COLO668 (cell line): ENCODE measurements around the gene CEP152.

Experiments used
- DNase-seq: peaks from one replicate; lab custom pipeline; 2025; ENCODE audit not compliant: unreplicated experiment; lab: John Stamatoyannopoulos, UW

CEP152 gene

DNA sequence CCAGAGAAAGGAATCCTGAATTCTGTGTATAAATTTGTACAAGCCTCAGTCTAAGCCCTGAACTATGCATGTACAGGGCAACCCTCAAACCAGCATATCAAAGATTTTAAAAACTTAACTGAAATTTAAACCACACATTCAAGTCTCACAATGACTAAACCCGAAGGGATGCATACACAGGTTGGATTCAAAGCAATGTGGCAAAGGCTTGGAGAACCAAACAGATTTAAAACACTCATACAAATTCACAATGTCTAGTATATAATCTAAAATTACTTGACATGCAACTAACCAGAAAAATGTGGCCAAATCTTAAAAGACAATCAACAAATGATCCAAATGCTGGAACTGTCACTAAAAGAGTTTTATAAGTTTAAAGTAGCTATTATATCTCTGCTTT lies 36.4 kb downstream of the CEP152 start:
- no peak for DNase-seq

DNA sequence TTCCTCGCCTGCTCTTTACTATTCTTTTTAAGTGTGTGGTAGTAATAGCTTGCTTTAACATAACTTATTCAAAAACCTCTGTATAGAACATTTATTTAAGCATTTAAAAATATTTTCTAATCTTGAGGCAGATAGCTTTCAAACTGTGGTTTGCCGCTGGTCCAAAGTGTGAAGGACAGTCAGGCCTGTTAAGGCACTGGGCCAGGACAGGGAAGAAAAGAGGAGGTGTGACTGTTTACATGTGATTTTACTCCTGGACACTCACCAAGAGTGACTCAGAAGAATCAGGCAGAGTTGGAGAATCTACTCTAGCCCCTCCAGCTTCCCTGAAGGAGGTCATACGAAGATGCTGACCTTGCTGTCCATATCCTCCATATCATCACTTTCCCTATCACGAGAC lies 44.7 kb downstream of the CEP152 start:
- no peak for DNase-seq

DNA sequence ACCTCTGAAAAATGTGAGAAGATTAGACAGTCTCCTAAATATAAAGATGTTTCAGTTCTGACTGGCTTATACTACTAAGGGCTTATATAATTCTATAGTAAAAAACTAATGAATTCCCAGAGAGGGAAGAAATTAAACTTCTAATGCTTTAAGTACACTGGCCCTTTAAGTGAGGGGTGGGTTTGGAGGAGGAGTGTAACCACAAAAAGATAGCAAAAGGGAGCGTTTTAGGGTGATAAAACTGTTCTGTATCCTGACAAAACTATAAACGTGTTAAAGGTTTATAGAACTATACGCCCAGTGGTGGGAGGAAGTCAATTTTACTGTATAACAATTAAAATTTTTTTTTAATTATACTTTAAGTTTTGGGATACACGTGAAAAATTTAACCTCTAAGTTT lies 45.8 kb downstream of the CEP152 start:
- no peak for DNase-seq

DNA sequence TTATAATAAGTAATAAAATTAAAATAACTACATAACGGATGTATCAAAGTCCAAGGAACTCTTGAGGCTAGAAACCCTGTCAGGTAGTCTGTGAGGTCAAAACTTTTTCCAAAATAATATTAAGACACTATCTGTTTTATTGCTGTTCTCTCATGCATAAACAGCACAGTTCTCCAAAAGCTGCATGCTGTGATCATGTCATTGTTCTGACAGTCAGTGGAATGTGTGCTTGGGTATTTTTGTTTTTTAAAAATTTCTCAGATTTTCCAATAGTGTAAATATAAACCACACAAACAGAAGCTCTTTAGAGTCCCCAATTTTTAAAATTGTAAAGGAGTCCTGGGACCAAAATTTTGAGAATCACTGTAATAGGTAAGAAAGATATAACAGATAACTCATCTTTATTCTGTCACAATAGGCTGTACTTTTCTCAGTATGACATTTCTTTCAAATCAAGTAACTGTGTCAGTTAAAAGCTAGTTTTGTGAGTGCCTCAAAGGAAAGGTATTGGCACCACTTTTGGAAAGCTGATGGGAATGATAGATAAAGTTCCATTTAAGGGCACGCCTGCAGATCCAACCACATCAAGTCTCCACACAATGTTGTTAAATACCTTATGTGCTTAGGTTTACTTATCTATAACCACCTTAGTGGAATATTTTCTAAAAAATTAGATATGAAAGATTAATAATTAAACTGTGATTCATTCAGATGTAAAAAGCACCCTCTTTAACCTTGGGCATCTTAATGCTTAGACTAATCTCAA lies 49.3 kb downstream of the CEP152 start:
- DNase-seq, result no peak

DNA sequence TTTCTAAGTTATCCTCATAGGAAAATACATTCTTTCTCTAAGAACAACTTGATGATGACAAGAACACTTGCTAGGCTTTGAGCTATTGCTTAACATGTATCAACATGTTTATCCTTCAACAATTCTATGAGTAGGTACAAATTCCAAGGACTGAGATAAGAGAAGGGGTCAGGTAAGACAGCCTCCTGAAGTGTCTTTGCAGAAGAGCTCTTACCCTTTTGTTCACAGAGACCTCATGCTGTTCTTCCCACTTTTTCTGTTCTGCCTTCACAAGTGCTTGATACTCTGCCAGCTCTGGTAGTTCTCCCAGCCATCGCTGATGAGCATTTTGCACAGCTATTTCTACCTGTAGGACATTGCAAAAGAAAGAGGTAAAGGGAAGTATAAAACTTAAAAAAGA lies 50.9 kb downstream of the CEP152 start:
- no peak for DNase-seq

DNA sequence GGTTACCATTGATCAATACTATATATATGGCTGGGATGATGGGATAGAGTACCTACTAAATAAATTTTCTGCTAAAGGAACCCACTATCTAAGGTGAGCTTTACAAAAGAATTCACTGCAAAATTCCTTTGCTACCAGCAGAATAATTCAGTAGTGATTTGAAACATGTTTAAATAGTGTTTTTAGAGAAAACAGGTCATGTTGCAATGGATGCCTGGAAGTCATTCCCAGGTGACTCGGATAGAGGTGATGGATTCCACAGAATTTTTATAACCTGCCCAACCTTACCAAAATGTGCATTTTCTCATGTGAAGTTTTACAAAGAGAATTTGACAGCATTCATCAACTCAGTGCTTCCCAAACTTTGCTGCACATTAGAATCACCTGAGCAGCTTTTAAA lies 53.2 kb downstream of the CEP152 start:
- no peak for DNase-seq

DNA sequence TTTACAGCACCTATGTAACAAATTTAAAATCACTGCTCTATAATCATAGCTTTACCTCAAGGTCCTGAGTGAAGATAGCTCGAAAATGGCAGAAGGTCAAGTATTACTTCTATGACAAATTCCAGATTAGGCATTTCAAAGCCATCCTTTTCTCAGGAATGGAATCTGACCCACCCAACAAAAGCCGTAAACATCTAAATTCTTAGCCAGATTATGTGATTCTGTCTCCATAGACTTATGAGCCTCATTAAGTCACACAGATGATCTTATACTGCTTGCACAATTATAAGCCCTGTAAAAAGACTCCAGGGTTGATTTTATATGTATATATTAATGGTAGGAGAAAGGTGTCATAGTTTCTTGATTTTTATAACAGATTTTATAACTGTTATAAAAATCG lies 56.9 kb downstream of the CEP152 start:
- no peak for DNase-seq

DNA sequence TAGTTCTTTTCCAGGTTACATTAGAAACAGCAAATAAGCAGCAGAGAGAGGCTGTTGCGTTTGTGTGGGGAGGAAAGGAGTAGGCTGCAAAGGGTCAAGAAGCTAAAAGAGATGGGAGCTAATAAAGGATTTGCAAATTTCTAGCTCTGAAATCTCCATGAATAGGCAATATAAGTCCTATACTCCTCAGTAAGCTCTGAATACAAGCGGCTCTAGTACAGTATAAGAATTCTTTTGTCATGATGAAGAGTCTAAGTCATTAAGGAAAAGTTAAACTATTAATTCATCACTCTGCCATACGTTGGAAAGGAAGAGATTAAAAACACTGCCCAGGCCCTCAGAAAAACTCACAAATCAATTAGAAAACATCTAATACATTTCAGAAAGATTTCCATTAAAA lies 59.3 kb downstream of the CEP152 start:
- no peak for DNase-seq

DNA sequence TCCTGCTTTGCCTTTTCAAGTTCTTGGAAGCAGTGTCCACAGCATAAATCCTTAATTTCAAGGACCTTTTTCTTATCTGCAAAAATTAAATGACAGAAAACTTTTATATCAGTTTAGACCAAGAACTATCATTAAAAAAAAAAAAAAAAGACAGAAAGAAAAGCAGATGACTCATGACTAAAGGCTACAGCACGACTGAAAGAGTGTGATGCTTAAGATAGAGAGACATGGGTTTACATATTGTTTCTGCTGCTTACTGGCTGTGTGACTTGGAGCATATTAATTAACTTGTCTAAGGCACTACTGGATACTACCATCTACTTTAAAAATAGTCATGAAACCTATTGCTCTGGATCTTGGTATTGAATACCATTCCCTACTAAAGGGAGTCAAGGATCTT lies 62.3 kb downstream of the CEP152 start:
- DNase-seq, result no peak

DNA sequence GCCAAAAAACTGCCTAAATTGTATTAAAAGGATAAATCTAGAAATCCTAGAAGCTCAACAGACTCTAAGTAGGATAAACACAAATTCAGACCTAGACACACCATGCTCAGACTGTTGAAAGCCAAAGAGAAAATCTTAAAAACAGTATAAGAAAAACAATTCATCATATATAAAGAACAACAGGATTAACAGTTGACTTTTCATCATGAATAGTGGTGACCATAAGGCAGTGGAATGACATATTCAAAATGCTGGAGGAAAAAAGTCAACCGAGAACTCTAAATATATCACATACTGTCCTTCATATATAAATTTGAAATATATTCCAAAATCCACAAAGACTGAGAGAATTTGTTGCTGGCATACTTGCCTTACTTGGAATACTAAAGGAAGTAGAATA lies 77.3 kb downstream of the CEP152 start:
- no peak for DNase-seq

DNA sequence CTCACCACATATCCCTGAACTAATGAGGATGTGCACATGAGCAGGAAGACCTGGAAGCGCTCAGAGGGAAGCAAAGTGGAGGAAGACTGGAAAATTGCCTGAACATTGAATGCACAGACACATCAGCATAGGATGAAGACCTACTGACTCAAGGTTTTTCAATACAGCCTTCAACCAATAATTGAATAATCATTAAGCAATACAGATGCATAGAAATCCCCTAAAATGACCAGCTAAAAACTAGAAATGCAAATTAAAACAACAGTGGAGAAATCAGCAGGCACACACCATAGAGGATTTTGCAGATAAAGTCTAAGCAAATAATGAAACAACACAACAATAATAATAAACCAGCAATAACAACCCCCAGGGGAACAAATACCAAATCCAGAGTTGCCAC lies 80.4 kb downstream of the CEP152 start:
- DNase-seq, result no peak

DNA sequence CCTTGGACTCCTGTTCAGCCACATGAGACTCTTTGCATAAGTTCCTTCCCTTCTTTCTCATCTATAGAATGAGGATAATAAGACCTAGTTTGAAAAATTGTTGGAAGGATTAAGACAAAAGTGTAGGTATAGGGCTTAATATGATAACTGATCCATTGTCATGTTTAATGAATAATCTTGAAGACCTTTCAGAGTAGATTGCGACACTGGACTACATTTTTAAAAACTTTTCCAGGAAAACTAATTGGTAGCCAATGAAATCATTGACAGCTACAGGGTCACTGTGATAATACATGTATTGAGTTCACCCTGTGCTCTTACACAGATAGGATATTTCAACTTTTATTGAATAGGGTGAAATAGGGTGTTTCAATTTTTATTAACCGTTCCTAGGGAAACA lies 86.9 kb downstream of the CEP152 start:
- no peak for DNase-seq

DNA sequence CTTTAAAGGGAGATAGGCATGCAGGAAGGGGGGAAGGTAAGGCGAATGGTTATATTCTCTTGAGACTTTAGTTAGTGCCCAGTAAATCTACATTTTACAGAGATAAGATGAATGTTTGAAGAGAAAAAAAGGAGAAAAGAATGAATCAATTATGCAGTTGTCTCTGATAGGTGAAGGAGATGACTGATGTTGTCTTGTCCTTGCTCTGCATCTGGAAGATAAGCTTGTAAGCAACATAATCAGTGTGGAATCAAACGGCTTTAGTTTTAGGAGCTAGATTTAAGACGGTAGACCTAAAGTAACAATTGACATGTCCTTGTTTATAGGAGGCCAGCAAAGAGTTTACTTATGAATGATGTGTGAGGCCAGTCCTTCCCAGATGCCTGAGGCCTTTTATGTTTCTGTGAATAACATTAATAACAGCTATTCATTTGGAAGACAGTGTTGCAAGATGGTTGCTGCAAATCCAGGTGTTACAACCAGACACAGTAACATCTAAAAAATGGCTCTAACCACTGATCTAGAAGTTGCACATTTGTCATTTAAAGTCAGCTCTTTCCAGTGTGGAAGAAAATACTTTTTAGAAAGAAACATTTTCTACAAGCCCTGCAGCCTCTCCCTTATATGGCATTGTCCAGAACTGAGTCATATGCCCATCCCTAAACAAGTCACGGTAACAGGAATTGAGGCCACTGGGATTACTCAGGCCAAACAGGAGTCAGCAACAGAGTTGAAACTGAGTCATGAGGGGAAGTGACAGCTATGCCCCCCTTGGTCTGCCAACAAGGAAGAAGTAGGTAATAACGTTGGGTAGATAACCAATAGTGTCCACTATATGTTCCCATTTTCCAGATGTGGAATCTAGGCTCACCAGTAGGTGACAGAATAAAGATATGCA lies 87.9 kb downstream of the CEP152 start:
- no peak for DNase-seq

DNA sequence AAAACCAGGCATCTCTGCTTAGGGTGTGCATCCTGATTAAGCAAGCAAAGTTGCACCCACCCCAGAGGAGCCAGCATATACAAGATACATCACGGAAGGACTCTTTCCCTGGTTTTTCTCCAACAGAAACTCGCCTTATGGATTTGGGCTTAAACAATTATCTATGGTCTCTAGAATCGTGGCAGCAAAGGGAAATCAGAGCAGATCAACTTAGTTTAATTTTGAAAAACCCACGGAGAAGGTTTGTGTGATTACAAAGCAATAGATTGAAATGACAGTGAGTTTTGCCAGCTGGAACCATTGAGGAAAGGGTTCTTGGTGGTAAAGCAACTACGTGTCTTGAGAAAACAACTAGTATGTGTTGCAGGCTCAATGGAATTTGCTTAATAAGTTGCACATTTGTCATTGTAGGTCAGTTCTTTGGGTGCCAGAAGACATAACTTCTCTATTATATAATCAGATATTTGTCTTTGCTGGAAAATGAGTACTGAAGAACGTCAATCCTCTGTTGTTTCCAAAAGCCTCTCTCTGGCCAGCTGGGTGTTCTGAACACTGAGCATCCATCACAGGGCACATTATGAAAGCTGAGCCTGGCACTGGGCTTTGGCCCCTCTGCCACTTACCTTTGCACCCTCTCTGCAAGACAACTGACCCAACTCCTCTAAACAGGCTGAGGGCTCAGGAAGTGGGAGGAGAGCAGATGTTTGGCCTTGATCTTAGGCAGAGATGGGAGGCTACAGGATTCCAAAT lies 89.6 kb downstream of the CEP152 start:
- DNase-seq, result no peak

DNA sequence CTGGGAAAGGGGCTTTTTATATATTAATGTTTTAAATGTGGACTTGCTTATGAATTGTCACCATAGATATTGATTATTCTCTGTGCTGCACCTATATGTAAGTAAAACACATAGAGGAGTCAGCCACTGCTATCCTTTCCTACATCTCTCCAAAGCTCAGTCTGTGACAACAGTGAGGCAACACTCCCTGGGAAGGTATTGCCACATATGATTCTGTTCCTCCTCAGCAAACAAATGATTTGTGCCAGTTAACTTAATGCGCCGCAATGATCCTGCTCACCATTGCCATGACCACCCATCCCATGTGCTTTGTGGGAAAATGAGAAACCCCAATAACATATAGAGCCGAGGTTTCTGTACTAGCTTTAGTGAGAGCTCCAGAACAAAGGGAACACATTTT lies 90.2 kb downstream of the CEP152 start:
- no peak for DNase-seq

DNA sequence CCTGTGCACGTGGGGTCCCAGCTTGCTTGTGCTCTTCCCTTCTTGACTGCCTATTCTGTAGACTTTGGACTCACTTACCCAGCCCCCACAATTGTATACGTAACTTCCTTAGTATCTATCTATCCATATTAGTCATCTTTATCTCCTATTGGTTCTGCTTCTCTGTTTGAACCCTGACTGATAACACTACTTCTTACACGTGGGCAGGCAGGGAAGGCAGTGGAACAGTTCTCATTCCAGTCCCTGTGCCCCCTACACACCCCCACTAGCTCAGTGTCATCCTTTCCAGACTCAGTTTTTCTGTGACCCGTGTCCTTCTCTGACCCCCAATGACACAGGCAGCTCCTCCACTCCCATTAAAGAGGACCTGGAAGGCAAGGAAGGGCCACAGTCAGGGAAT lies 91.2 kb downstream of the CEP152 start:
- no peak for DNase-seq

DNA sequence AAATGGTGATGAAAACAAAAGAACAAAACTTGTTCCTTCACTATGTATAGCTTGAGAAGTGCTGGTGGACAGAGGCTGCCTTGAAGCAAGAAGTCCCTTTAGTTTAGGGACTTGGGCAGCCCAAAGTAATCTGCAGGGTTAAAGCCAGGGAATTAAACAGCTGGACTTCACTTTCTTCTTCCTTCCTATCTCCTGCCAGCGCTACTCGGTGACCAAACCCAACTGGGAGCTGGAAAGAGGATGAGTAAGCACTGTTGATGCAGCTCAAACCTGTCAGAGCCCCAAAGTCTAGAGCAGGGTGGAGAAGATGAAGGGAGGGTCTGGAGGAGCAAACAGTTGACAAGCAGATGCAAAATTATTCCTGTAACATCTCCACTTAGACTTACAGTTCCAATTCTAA lies 92.2 kb downstream of the CEP152 start:
- no peak for DNase-seq

DNA sequence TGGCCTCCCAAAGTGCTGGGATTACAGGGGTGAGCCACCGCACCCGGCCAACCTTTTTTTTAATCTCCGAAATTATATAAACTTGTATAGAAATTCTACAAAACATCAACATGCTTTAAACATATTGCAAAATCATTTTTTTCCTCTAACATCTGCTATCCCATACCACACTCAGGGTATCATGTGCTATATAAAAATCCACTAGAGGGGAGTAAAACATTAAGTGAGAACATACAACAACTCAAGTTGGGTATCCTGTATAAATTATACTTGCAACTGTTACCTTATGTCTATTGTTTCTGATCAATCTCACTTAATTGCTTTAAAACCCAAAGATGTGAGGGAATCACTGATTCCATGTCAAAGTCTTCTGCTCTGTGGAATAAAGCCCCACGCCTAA lies 93.4 kb downstream of the CEP152 start:
- DNase-seq, result no peak

DNA sequence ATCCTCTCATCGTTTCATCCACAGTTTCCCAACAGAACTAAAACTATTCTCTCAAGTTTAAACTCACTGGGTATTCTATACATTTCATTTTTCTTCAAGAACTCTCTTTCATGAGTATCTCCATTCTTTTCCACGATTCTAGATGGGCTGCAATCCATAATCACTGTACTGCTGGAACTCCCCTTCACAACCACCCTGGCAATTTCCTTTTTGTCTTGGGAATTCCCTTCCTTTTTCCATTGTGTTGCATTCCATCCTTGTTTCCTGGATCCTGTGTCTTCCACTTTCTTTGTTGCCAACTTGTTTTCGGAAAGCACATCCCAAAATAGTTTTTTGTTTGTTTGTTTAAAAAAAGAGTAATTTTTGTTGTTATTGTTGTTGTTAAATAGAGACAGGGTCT lies 98.3 kb downstream of the CEP152 start:
- DNase-seq, result no peak

DNA sequence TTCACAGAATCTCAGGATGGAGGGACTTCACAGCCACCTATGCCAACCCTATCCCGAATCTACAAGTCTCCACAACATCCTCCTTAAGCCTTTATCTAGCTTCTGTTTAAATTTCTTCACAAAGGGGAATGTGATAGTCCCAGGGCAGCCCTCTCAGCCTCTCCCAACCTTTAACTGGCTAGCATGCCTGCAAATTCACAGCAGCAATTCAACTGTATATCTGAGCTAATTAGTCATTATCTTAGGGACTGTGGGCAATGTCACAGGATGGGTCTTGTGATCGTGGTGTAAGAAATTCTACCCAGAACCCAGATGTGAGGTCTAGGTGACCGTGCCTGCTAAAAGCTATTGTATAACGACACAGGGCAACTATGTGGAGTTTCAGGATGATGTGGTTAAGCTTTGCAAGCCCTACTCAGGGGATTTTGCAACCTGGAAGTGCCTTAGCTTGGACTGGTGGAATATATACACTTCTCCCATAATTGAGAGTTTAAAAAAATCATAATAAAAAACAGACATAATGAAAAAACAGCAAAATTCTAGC lies 99.8 kb downstream of the CEP152 start:
- no peak for DNase-seq

DNA sequence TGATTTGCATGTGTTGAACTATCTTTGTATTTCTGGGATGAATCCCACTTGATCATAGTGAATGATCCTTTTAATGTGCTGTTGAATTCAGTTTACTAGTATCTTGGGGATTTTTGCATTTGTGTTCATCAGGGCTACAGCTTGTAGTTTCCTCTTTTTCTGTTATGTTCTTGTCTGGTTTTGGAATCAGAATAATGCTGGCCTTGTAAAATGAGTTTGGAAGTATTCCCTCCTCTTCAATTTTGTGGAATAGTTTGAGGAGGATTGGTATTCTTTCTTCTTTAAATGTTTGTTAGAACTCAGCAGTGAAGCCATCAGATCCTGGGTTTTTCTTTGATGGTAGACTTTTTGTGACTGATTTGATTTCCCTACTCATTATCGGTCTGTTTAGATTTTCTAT lies 102.2 kb downstream of the CEP152 start:
- DNase-seq, result no peak

DNA sequence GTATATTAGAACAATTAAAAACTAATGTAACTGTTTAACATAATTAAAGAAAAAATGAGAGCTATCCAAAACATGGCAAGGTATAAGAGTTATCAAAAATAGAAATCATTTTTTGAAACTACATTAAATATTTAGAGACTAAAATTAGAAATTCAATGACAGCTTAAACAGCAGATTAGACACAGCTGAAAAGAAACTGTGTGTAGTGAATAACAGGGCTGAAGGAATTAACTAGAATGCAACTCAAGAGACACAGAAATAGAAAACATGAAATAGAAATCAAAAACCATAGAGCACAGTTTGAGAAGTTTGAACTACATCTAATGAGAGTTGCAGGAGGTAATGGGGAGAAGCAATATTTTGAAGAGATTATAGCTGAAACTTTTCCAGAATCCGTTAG lies 105.5 kb downstream of the CEP152 start:
- no peak for DNase-seq
